GM12865 (cell line): ENCODE results near the gene ACTN1.

Experiments used
- DNase-seq: peaks from one replicate; pipeline ENCODE4 v3.0.0; 2010; ENCODE audit warnings: low read depth
- H3K4me3 ChIP-seq: 2 replicates; pipeline ENCODE4 v1.5.1; 2011; ENCODE audit warnings: mild to moderate bottlenecking, low read depth, low read length, control low read depth
- TF ChIP-seq, protein P1 (sequence below): IDR thresholded peaks from 2 replicates; pipeline ENCODE4 v1.5.1; 2011; ENCODE audit warnings: low read length, control low read depth, low read depth, inconsistent platforms; ENCODE audit not compliant: insufficient read depth; ENCODE audit errors: missing control alignments

ACTN1 gene

DNA sequence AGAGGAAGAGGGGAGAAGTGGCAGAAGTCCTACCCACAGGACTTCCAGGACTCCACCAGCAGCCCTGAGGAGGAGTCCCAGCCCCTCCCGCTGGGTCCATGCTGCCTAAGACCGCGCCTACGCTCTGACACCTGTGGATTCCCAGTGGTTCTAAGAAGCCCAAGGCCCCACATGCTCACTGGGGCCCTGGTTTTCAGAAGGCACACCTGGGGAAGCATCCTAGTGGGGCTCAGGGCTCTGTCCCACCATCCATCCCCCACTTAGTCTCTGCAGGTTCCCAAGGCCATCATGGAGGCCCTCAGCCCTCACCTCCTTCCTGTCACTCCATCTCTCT, 32.6 kb downstream of the ACTN1 start:
- DNase-seq = no peak
- H3K4me3 ChIP-seq = no peak overlapping the region
- TF ChIP-seq, protein P1, sequence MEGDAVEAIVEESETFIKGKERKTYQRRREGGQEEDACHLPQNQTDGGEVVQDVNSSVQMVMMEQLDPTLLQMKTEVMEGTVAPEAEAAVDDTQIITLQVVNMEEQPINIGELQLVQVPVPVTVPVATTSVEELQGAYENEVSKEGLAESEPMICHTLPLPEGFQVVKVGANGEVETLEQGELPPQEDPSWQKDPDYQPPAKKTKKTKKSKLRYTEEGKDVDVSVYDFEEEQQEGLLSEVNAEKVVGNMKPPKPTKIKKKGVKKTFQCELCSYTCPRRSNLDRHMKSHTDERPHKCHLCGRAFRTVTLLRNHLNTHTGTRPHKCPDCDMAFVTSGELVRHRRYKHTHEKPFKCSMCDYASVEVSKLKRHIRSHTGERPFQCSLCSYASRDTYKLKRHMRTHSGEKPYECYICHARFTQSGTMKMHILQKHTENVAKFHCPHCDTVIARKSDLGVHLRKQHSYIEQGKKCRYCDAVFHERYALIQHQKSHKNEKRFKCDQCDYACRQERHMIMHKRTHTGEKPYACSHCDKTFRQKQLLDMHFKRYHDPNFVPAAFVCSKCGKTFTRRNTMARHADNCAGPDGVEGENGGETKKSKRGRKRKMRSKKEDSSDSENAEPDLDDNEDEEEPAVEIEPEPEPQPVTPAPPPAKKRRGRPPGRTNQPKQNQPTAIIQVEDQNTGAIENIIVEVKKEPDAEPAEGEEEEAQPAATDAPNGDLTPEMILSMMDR = no peak

DNA sequence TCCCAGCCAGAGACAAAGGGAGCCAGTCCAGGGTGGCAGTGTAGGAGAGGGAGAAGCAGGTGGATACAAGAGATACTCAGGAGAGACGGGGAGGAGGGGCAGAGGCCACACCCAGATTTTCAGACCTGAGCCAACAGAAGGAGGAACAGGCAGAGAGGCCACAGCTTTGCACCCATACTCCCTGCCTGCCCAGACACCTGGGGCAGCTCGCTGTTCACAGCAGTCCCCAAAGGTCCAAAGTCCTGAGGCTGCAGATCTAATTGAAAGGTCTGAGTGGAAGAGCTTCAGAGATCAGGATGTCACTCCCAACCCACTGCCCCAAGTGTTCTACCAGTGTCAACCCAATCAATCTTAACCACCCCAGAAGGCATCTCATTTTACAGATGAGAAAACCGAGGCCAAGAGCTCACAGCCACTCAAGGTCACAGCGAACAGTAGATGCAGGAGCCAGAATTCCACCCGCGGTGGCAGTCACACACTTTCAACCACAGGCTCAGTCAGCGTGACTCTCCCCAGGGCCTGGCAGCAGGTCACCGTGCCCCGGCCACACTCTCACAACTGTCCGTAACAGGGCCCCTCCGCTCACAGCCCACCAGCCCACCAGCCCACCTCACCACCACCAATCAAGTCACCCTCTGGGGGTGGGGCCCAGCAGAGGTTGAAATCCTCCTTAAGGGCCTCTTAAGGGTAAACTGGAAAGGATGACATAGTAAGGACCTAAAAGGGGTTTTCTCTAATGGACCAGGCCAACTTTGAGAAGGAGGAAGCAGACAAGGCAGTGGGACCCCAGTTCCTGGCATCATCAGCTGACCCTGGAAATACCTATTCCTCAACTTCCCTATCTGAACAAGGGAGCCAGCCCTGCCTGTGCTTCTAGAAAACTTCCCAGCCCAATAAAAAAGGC, 33.3 kb downstream of the ACTN1 start:
- TF ChIP-seq, protein P1 = no peak
- H3K4me3 ChIP-seq = no peak overlapping the region
- no peak for DNase-seq

DNA sequence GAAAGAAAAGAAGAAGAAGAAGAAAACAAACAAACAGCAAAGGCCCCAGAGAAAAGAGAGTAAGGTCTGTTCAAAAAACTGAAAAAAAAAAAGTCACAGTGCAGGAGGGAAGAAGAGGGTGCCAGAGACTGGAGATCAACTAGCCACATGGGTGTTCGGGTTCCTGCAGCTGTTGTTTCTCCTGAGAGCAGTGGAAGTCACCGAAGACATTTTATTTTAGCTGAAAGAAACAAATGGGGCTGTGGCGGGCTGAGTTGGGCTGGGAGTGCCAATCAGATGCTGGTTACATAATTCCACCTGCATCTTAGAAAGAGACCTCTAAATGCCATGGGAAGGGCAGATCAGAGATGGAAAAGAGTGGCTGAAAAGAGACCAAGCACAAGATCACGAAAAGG, 33.9 kb downstream of the ACTN1 start:
- H3K4me3 ChIP-seq = no peak overlapping the region
- TF ChIP-seq, protein P1 = no peak
- DNase-seq = no peak

DNA sequence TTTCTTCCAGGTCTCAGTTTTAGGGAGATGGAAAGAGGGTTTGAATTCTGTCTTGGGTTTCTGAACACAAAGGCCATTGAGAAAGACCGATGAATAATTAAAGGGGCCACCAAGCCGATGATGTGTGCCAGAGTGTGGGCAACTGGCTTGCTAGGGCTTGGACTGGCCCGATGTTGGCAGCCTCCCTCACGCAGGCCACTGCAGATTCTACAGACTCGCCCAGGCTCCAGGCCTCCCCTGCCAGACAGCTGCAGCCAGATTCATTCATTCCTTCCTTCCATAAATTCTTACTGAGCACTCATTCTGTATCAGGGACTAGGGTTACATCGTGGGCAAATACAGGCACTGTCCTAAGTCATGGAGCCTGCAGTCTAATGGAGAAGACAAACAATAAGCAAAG, 34.9 kb downstream of the ACTN1 start:
- TF ChIP-seq, protein P1 = no peak
- no peak for DNase-seq
- H3K4me3 ChIP-seq = no peak overlapping the region

DNA sequence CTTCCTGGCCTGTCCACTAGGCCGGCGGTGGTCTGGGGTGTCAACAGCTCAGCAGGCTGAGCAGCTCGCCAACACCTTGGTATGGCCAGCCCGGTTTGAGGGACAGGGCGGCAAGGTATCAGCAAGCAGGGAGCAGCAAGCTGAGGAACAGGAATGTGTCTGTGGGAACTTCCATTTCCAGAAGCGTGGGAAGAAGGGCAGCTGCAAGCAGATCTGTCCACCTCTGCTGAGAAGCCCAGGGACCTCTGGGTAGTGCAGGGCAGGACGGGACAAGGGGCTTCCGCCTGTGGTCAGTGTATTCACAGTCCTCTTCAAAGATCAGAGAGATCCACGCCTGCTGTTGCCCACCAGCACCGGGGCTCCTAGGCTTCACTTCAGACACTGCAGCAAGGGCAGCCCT, 36.0 kb downstream of the ACTN1 start:
- no peak overlapping the region for H3K4me3 ChIP-seq
- TF ChIP-seq, protein P1 = no peak
- no peak for DNase-seq

DNA sequence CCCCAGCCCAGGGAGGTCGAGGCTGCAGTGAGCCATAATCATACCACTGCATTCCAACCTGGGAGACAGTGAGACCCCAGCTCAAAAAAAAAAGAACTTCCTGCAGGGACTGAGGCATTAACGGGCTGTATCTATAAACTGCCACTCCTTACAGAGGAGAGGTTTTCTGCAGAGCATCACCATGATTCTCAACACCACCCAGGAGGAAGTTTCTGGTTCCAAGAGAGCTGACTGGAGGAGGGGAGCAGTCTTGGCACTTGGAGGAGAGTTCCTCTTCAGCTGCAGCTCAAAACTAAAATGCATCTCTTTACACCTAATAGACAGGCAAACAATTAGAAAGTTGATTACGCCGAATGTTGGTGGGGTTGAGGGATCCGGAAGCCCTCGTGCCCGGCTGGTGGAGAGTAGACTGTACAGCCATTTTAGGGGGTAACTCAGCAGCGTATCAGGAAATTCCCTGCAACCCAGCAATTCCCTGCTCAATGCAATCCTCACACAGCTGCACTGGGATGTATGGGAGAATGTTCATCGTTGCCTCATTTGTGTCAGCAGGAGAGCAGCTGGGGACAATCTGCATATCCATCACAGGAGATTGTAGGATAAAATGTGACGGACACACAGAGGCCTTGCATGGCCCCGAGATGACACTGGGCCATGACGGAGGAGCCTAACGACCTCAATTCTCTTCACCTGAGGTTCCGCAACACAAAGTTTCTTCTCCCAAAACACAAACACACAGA, 36.6 kb downstream of the ACTN1 start:
- no peak for DNase-seq
- TF ChIP-seq, protein P1 = no peak
- H3K4me3 ChIP-seq = no peak overlapping the region
